GM23338 (cell line): ENCODE results near the gene WDR19. TPM values are rescaled to one million over a fixed set of nuclear protein-coding genes. Genes with fewer than 3 reads are reported as not detected.

ENCODE experiments used
- ATAC-seq: fragments of 200-7000 bp; cut with Tn5 transposase; 3 replicates; pipeline ENCODE4 v1.9.1; 2020
- DNase-seq: peaks from one replicate; pipeline ENCODE4 v3.0.0-alpha.2; 2015; ENCODE audit warnings: low spot score
- H2AFZ ChIP-seq: fragments of 200-600 bp; sonication (generic); 2 replicates; pipeline ENCODE4 v1.8.0; 2016; ENCODE audit warnings: antibody characterized with exemption, mild to moderate bottlenecking, moderate library complexity
- H3F3A ChIP-seq: fragments of 200-600 bp; sonication (generic); replicated peaks from 2 replicates; pipeline ENCODE4 v1.8.0; 2017; ENCODE audit warnings: antibody characterized with exemption, mixed run types, low read depth
- H3K27ac ChIP-seq: fragments of 200-600 bp; sonication (generic); 2 replicates; pipeline ENCODE4 v1.6.1; 2016; ENCODE audit warnings: low read depth
- H3K27me3 ChIP-seq: fragments of 200-600 bp; sonication (generic); 2 replicates; pipeline ENCODE4 v1.8.0; 2016; ENCODE audit warnings: mild to moderate bottlenecking, mixed run types, moderate library complexity; ENCODE audit not compliant: insufficient read depth
- H3K36me3 ChIP-seq: fragments of 200-600 bp; sonication (generic); 2 replicates; pipeline ENCODE4 v1.8.0; 2016; ENCODE audit warnings: mild to moderate bottlenecking; ENCODE audit not compliant: insufficient read depth
- H3K4me1 ChIP-seq: fragments of 200-600 bp; sonication (generic); 2 replicates; pipeline ENCODE4 v1.8.0; 2016; ENCODE audit warnings: mild to moderate bottlenecking, moderate library complexity; ENCODE audit not compliant: insufficient read depth
- H3K4me2 ChIP-seq: fragments of 200-600 bp; sonication (generic); 2 replicates; pipeline ENCODE4 v1.7.1; 2017; ENCODE audit warnings: mixed run types
- H3K4me3 ChIP-seq: fragments of 200-600 bp; sonication (generic); 2 replicates; pipeline ENCODE4 v1.6.1; 2016; ENCODE audit warnings: mixed run types
- H3K79me2 ChIP-seq: fragments of 200-600 bp; sonication (generic); replicated peaks from 2 replicates; pipeline ENCODE4 v1.8.0; 2017; ENCODE audit warnings: mild to moderate bottlenecking; ENCODE audit not compliant: insufficient read depth
- H3K9me2 ChIP-seq: fragments of 200-600 bp; sonication (generic); 2 replicates; pipeline ENCODE4 v1.8.0; 2017; ENCODE audit not compliant: insufficient read depth
- H4K20me1 ChIP-seq: fragments of 200-600 bp; sonication (generic); replicated peaks from 2 replicates; pipeline ENCODE4 v1.8.0; 2017; ENCODE audit warnings: mild to moderate bottlenecking; ENCODE audit not compliant: insufficient read depth
- H3K27ac Mint-ChIP-seq: 2 replicates; pipeline ENCODE4 v1.8.0; 2020; ENCODE audit warnings: inconsistent platforms, mild to moderate bottlenecking, moderate library complexity, mixed read lengths
- H3K27me3 Mint-ChIP-seq: 3 replicates; pipeline ENCODE4 v1.8.0; 2022; ENCODE audit warnings: low read depth, mild to moderate bottlenecking, moderate library complexity, mixed read lengths, inconsistent platforms; ENCODE audit not compliant: insufficient read depth, poor library complexity
- H3K36me3 Mint-ChIP-seq: 3 replicates; pipeline ENCODE4 v1.8.0; 2021; ENCODE audit warnings: low read depth, mild to moderate bottlenecking, inconsistent platforms, moderate library complexity, mixed read lengths
- H3K4me1 Mint-ChIP-seq: 3 replicates; pipeline ENCODE4 v1.8.0; 2020; ENCODE audit warnings: mild to moderate bottlenecking, inconsistent platforms, mixed read lengths
- H3K4me3 Mint-ChIP-seq: 3 replicates; pipeline ENCODE4 v1.8.0; 2021; ENCODE audit warnings: moderate library complexity, mild to moderate bottlenecking, inconsistent platforms, mixed read lengths
- H3K9me3 Mint-ChIP-seq: 3 replicates; pipeline ENCODE4 v1.8.0; 2020; ENCODE audit warnings: moderate library complexity, mild to moderate bottlenecking, inconsistent platforms, mixed read lengths
- EZH2 ChIP-seq: fragments of 200-600 bp; sonication (generic); IDR thresholded peaks from one replicate; pipeline ENCODE4 v1.8.0; 2017; ENCODE audit warnings: antibody characterized with exemption, mild to moderate bottlenecking, low read depth; ENCODE audit not compliant: unreplicated experiment
- JUNB ChIP-seq: IDR thresholded peaks from one replicate; pipeline ENCODE4 v1.6.1; 2016; ENCODE audit warnings: antibody characterized with exemption; ENCODE audit not compliant: unreplicated experiment
- POLR2AphosphoS5 ChIP-seq: IDR thresholded peaks from 2 replicates; pipeline ENCODE4 v1.6.1; 2016; ENCODE audit warnings: antibody characterized with exemption, low read depth
- polyA plus RNA-seq: library from polyadenylated mRNA; unstranded; fragments of >200 nt; fragmentation: Nextera tagmentation; extraction: Ambion mirVana; gene quantifications from 2 replicates; pipeline ENCODE4 v1.2.1, GENCODE V29; 2016
- total RNA-seq: library from RNA; depleted of rRNA; stranded (reverse); fragments of >200 nt; shearing (Covaris generic); gene quantifications from 2 replicates; pipeline ENCODE4 v1.2.3, GENCODE V29; 2014
- TF ChIP-seq, protein P1 (sequence below): fragments of 250-450 bp; sonication (Bioruptor Pico); IDR thresholded peaks from 2 replicates; pipeline ENCODE4 v1.5.0; 2020; ENCODE audit warnings: mild to moderate bottlenecking, moderate library complexity

WDR19 gene
- total and polyA plus RNA-seq, 2 experiments from 2014 or later: 17.2 to 23.7 TPM

GRCh38 chr4:39278476-39278875, 96.1 kb downstream of the WDR19 start:
- TF ChIP-seq, protein P1, sequence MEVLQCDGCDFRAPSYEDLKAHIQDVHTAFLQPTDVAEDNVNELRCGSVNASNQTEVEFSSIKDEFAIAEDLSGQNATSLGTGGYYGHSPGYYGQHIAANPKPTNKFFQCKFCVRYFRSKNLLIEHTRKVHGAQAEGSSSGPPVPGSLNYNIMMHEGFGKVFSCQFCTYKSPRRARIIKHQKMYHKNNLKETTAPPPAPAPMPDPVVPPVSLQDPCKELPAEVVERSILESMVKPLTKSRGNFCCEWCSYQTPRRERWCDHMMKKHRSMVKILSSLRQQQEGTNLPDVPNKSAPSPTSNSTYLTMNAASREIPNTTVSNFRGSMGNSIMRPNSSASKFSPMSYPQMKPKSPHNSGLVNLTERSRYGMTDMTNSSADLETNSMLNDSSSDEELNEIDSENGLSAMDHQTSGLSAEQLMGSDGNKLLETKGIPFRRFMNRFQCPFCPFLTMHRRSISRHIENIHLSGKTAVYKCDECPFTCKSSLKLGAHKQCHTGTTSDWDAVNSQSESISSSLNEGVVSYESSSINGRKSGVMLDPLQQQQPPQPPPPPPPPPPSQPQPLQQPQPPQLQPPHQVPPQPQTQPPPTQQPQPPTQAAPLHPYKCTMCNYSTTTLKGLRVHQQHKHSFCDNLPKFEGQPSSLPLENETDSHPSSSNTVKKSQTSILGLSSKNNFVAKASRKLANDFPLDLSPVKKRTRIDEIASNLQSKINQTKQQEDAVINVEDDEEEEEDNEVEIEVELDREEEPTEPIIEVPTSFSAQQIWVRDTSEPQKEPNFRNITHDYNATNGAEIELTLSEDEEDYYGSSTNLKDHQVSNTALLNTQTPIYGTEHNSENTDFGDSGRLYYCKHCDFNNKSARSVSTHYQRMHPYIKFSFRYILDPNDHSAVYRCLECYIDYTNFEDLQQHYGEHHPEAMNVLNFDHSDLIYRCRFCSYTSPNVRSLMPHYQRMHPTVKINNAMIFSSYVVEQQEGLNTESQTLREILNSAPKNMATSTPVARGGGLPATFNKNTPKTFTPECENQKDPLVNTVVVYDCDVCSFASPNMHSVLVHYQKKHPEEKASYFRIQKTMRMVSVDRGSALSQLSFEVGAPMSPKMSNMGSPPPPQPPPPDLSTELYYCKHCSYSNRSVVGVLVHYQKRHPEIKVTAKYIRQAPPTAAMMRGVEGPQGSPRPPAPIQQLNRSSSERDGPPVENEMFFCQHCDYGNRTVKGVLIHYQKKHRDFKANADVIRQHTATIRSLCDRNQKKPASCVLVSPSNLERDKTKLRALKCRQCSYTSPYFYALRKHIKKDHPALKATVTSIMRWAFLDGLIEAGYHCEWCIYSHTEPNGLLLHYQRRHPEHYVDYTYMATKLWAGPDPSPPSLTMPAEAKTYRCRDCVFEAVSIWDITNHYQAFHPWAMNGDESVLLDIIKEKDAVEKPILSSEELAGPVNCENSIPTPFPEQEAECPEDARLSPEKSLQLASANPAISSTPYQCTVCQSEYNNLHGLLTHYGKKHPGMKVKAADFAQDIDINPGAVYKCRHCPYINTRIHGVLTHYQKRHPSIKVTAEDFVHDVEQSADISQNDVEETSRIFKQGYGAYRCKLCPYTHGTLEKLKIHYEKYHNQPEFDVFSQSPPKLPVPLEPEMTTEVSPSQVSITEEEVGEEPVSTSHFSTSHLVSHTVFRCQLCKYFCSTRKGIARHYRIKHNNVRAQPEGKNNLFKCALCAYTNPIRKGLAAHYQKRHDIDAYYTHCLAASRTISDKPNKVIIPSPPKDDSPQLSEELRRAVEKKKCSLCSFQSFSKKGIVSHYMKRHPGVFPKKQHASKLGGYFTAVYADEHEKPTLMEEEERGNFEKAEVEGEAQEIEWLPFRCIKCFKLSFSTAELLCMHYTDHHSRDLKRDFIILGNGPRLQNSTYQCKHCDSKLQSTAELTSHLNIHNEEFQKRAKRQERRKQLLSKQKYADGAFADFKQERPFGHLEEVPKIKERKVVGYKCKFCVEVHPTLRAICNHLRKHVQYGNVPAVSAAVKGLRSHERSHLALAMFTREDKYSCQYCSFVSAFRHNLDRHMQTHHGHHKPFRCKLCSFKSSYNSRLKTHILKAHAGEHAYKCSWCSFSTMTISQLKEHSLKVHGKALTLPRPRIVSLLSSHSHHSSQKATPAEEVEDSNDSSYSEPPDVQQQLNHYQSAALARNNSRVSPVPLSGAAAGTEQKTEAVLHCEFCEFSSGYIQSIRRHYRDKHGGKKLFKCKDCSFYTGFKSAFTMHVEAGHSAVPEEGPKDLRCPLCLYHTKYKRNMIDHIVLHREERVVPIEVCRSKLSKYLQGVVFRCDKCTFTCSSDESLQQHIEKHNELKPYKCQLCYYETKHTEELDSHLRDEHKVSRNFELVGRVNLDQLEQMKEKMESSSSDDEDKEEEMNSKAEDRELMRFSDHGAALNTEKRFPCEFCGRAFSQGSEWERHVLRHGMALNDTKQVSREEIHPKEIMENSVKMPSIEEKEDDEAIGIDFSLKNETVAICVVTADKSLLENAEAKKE (CRISPR knock-in tag): no peak
- TF ChIP-seq JUNB: no peak
- no peak for TF ChIP-seq EZH2
- peaks cover 16% of the 10 kb centered on the region; the same call in 2 of the 3 replicates for H3K36me3 Mint-ChIP-seq
- no peak for DNase-seq
- Histone ChIP-seq H2AFZ (no peak overlapping the region), H3K36me3 (no peaks in the 10 kb centered on the region; the same call in 1 of the 2 replicates), H3K4me2 (no peak overlapping the region), H3K9me2 (no peaks in the 10 kb centered on the region), H3F3A (no peaks in the 10 kb centered on the region), H3K4me3 (no peak overlapping the region), H3K4me1 (no peaks in the 10 kb centered on the region), H3K27ac (no peak overlapping the region), H4K20me1 (no peaks in the 10 kb centered on the region), H3K79me2 (no peaks in the 10 kb centered on the region), H3K27me3 (no peaks in the 10 kb centered on the region)
- H3K27me3 Mint-ChIP-seq: no peaks in the 10 kb centered on the region
- H3K27ac Mint-ChIP-seq: no peak overlapping the region
- no peaks in the 10 kb centered on the region for H3K4me1 Mint-ChIP-seq
- H3K4me3 Mint-ChIP-seq: no peak overlapping the region
- no peak for ATAC-seq
- no peaks in the 10 kb centered on the region for H3K9me3 Mint-ChIP-seq

DNA sequence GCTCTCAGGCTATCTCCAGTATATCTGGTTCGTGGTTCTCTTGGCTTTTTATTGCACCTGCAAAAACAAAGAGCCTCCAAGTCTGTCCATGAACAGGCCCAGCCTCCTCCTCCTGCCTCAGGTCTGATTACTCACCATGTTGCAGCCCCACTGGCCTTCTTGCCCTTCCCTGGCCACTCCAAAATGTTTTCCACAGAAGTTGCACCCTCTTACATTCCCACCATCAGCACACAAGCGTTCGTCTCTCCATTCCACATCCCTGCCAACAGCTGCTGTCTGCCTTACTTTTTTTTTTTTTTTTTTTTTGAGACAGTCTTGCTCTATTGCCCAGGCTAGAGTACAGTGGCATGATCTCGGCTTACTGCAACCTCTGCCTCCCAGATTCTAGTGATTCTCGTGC, 97.1 kb downstream of the WDR19 start:
- Mint-ChIP-seq H3K4me1 (no peaks in the 10 kb centered on the region), H3K27me3 (no peaks in the 10 kb centered on the region), H3K27ac (no peak overlapping the region), H3K4me3 (no peak overlapping the region), H3K9me3 (no peaks in the 10 kb centered on the region), H3K36me3 (peaks cover 16% of the 10 kb centered on the region; the same call in 2 of the 3 replicates)
- H3K4me3 ChIP-seq: no peak overlapping the region
- DNase-seq (no peak), ATAC-seq (no peak)
- no peaks in the 10 kb centered on the region for H4K20me1 ChIP-seq
- H3K36me3 ChIP-seq: no peaks in the 10 kb centered on the region; the same call in 1 of the 2 replicates
- H3K4me2 ChIP-seq: no peak overlapping the region
- H3K4me1 ChIP-seq: no peaks in the 10 kb centered on the region
- no peaks in the 10 kb centered on the region for H3F3A ChIP-seq
- no peak overlapping the region for H2AFZ ChIP-seq
- no peaks in the 10 kb centered on the region for H3K27me3 ChIP-seq
- H3K9me2 ChIP-seq: no peaks in the 10 kb centered on the region
- no peak overlapping the region for H3K27ac ChIP-seq
- no peak for TF ChIP-seq POLR2AphosphoS5
- TF ChIP-seq JUNB: no peak
- H3K79me2 ChIP-seq: no peaks in the 10 kb centered on the region
